Left cardiac atrium (tissue), 4 donors: Measurements from ENCODE around the gene CMYA5. TPM values are rescaled to one million over a fixed set of nuclear protein-coding genes. Genes with fewer than 3 reads are reported as not detected.
A peak's percentile ranks its signal among the peaks of the same experiment; 100 is the strongest.
"Not testable (repeated sequence)": the region's sequence is repeated elsewhere in the genome, so short reads cannot be mapped to it uniquely, and the experiment has no call there.

Experiments used
- ATAC-seq, 2 donors: fragments of 200-7000 bp; cut with Tn5 transposase; one replicate each; pipeline ENCODE4 v1.9.1; 2020; ENCODE audit warnings: mild to moderate bottlenecking in 2 of 2, moderate library complexity in 2 of 2
- DNase-seq: peaks from one replicate; pipeline ENCODE4 v3.0.0-alpha.2; 2020
- intact Hi-C, 2 donors: fragments of 100-400 bp; cut with DNase I; formaldehyde crosslinking; loops; one replicate each; pipeline versions ENCODE4 v1.14.1 to v1.15.1; 2022 to 2023
- long read RNA-seq: library from polyadenylated mRNA; unstranded; transcript quantifications from one replicate; pipeline ENCODE4 v2.0.0, GENCODE V29; 2021
- total RNA-seq, 2 donors: library from RNA; stranded (reverse); fragmentation: NEBNext Ultra II Directional; extraction: Animal tissue kit (Norgen Biotek cat#: 25700); gene quantifications; one replicate each; pipeline ENCODE4 v1.2.1, GENCODE V29; 2021
- donor health status: DM: no; HTN: yes; CAD: no.
- donor health status: DM: no; HTN: yes; CAD: no; lungs with severe emphysema.
- donor health status: DM: yes; HTN: yes; CAD: no.
- donor health status: Dilated cardiomyopathy.

CMYA5 gene
- 100 to 1,000 TPM; 466 to 773 TPM for total RNA-seq
- long read RNA-seq, partial matches to known transcripts: 217 of 343 reads
- long read RNA-seq, other reads (novel, unspliced or antisense): 126 of 343 reads

GRCh38 chr5:79689541-79690466 lies at the start of gene CMYA5:
CMYA5 (plus strand) TSS chr5:79689836; CDS start chr5:79689908, 72 bp downstream.
- DNase-seq (peak; percentile 72), ATAC-seq (peak; percentile 84 to 86)
- intact Hi-C loops: no loop called here

DNA sequence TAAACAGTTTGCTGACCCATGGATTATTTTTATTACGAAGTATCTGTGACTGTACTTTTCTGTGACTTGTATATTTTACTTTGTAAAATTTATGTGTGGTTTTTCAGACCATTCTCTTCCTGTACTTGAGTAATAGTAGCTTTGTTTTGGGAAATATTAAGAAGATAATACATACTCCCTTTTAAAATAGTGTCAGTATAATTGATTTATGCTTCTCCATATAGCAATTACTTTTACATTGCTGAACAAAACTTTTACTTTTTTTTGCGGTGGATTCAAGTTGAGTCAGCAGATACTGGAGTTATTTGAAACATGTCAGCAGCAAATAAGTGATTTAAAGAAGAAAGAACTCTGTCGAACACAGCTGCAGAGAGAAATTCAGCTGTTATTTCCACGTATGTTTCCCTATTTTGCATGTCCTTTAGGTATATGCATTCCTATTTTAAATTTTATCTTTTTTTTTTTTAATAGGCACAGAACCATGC lies 49.0 kb upstream of the CMYA5 start:
- DNase-seq (no peak), ATAC-seq (no peak)
- intact Hi-C loops: no loop called here

GRCh38 chr5:79641414-79641813 lies 48.2 kb upstream of the CMYA5 start:
- no peak for DNase-seq
- no peak for ATAC-seq
- intact Hi-C loops: no loop called here

GRCh38 chr5:79642210-79642609 lies 47.4 kb upstream of the CMYA5 start:
- intact Hi-C loops: no loop called here
- ATAC-seq (peak in 1 of 2 donors; percentile 68), DNase-seq (no peak)

DNA sequence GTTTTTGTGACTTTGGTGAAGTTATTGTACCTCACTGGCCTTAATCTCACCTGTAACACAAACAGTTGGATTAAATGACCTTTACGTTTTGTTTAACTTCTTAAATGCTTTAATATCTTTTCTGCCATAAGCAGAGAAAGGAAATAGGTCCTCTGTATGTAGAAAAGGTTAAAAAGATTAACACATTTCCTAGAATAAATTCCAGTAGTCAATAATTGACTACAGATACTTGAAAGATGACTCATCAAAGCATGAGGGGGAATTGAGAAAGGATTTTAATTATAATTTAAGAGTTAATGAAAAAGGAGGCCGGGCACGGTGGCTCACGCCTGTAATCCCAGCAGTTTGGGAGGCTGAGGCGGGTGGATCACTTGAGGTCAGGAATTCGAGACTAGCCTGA lies 35.8 kb upstream of the CMYA5 start:
- no peak for ATAC-seq
- no peak for DNase-seq
- intact Hi-C loops: no loop called here

DNA sequence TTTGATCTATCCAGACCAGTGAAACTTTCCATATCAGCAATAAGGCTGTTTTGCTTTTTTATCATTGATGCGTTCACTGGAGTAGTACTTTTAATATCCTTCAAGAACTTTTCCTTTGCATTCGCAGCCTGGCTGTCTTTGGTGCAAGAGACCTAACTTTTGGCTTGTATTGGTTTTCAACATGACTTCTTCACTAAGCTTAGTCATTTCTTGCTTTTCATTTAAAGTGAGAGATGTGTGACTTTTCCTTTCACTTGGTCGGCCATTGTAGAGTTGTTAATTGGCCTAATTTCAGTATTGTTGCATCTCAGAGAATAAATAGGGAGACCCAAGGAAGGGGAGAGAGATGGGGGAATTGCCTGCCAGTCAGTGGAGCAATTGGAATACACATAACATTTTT lies 26.4 kb upstream of the CMYA5 start:
- DNase-seq: no peak
- intact Hi-C loops: no loop called here
- no peak for ATAC-seq

- ATAC-seq: no peak
- DNase-seq: no peak
- intact Hi-C loops: no loop called here
These were observed 22.9 kb upstream of the CMYA5 start for GRCh38 chr5:79666758-79667157.

DNA sequence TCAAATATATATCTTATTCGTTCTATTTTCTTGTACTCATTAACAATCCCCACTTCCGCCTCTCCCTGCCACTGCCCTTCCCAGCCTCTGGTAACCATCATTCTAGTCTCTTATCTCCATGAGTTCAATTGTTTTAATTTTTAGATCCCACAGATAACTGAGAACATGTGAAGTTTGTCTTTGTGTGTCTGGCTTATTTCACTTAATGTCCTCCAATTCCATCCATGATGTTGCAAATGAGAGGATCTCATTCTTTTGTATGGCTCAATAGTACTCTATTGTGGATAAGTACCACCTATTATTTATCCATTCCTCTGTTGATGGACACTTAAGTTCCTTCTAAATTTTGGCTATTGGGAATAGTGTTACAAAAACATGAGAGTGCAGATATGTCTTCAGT lies 17.2 kb upstream of the CMYA5 start:
- no peak for ATAC-seq
- intact Hi-C loops: loop anchor here in 1 of 2 donors (10.0 kb wide), 1 partner anchor 48 kb away; no protein-coding TSS in a partner anchor
- no peak for DNase-seq

GRCh38 chr5:79676354-79676753 lies 13.3 kb upstream of the CMYA5 start:
- DNase-seq, ATAC-seq: not testable (repeated sequence)
- intact Hi-C loops: loop anchor here in 1 of 2 donors (10.0 kb wide), 1 partner anchor 52 kb away; no protein-coding TSS in a partner anchor

- DNase-seq, intact Hi-C loops, ATAC-seq: not testable (repeated sequence)
These were observed 7.5 kb upstream of the CMYA5 start for GRCh38 chr5:79682102-79682501.

GRCh38 chr5:79684782-79685181 lies 4.9 kb upstream of the CMYA5 start:
- no peak for ATAC-seq
- intact Hi-C loops: no loop called here
- no peak for DNase-seq

- intact Hi-C loops: no loop called here
These were observed 4.0 kb upstream of the CMYA5 start for GRCh38 chr5:79685627-79686026.

DNA sequence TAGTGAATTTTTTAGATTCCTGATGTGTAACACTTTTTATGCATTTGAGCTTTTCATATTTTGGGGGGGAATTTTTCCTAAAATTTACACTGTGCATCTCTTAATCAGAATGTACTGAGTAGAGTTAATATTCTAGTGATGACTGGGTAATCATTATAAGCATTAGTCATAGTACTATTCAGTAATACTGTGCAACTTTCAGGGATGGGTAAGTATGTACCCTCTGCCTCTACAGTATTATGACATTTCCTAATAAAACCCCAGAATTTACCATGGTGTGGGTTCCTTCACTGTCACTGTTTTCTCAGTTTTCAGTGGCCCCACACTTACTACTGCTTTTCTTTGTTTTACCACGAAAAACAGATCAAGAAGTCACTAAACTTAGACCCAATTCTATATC lies 2.8 kb upstream of the CMYA5 start:
- no peak for ATAC-seq
- intact Hi-C loops: no loop called here
- no peak for DNase-seq

More at GRCh38 chr5:79685627-79686026, 4.0 kb upstream of the CMYA5 start:
- ATAC-seq (no peak), DNase-seq (no peak)

- DNase-seq (no peak), ATAC-seq (no peak)
- intact Hi-C loops: no loop called here
These were observed 1.7 kb upstream of the CMYA5 start for GRCh38 chr5:79687889-79688288.

DNA sequence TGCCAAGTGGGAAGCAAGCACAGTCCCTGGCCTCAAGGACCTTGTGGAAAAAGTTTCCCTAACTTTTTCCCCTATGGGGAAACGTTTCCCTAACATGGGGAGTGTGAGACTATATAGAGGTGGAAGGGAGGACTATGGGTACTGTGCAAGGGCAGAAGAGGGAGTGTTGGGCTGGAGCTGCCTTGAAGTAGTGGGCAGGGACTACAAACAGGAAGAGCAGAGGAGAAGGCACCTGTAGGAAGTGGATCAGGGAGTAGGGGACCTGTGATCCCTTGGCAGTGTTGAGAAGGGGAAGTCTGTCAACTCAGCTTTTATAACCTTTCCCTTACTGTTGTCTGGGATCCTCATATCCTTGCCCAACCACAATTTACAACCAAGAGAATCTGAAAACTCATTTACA lies 1.4 kb downstream of the CMYA5 start:
- intact Hi-C loops: no loop called here
- ATAC-seq (peak; percentile 24 to 29), DNase-seq (no peak)

GRCh38 chr5:79692596-79692995 lies 3.0 kb downstream of the CMYA5 start:
- no peak for DNase-seq
- intact Hi-C loops: no loop called here

GRCh38 chr5:79694183-79694582 lies 4.5 kb downstream of the CMYA5 start:
- ATAC-seq: no peak
- no peak for DNase-seq
- intact Hi-C loops: no loop called here

More at GRCh38 chr5:79692596-79692995, 3.0 kb downstream of the CMYA5 start:
- ATAC-seq: no peak

DNA sequence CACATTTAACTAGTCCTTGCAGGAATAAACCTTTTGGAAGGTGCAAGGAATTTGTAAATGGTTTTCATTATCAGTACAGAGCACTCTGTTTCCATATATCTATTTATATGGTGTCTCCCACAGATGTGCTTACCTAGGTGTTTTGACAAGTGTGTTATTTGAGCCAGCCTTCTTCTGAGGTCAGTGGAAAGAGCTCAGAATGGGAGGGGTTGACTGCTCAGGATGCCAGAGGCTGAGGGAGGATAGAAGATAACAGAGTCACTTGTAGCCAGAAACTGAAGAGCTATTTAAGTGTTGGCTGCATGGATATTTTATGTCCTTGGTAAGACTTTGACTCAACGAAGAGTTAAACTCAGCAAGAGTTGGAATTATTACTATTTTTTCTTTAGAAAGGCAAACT lies 5.0 kb downstream of the CMYA5 start:
- ATAC-seq (peak; percentile 67 to 77), DNase-seq (no peak)
- intact Hi-C loops: loop anchor here in 1 of 2 donors (5.0 kb wide), 1 partner anchor 163 kb away; no protein-coding TSS in a partner anchor

DNA sequence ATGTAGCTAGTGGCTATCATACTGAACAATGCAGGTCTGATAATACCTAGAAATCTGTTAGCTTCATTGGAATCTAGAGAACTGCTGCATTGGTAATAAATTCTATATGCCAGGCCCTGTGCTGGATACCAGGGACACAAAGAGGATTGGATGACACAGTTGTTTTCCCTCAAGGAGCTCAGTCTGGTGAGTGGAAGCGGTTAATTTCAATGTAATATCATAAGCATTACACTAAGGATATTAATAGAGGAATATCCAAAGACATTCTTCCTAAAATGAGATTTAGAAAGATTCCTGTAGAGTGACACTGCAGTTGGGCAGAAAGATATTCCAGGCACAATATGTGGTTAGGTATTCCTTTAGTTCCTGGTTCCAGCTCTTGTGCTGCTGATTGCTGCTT lies 5.9 kb downstream of the CMYA5 start:
- no peak for DNase-seq
- peak in 1 of 2 donors; percentile 3 for ATAC-seq
- intact Hi-C loops: loop anchor here in 1 of 2 donors (5.0 kb wide), 1 partner anchor 162 kb away; no protein-coding TSS in a partner anchor
